ENCODE measurements around the gene SEC23A. TPM values are rescaled to one million over a fixed set of nuclear protein-coding genes. Genes with fewer than 3 reads are reported as not detected.

The SEC23A gene
- total and polyA plus RNA-seq, 2 of the 13 experiments (the other 11 are each of a cell fraction or from before 2014, with no cell fraction given): 403 to 887 TPM

GRCh38 chr14:39102969-39103957 is at the start of gene SEC23A (continued):
- TF ChIP-seq ZNF598 (CRISPR knock-in tag; IDR thresholded peaks at IDR 0.05; ENCODE audit: borderline replicate concordance) (peak; percentile 96), GZF1 (CRISPR knock-in tag; IDR thresholded peaks at IDR 0.05) (peak; percentile 91), ZNF746 (CRISPR knock-in tag; IDR thresholded peaks at IDR 0.05) (peak; percentile 100), HHEX (CRISPR knock-in tag; IDR thresholded peaks at IDR 0.05) (no peak), HNRNPUL1 (IDR thresholded peaks at IDR 0.05; ENCODE audit: low read depth, low read length) (peak; percentile 75; the same call in 1 of the 2 replicates), ATF5 (CRISPR knock-in tag; IDR thresholded peaks at IDR 0.05; ENCODE audit: low read depth) (peak; percentile 98), EED (CRISPR knock-in tag; IDR thresholded peaks at IDR 0.05) (peak; percentile 99), ZFP91 (CRISPR knock-in tag; IDR thresholded peaks at IDR 0.05; ENCODE audit: borderline replicate concordance) (peak; percentile 98), TEAD3 (CRISPR knock-in tag; optimal IDR thresholded peaks at IDR 0.05; ENCODE audit: borderline replicate concordance) (peak; percentile 95), ZNF782 (CRISPR knock-in tag; IDR thresholded peaks at IDR 0.05; ENCODE audit: borderline replicate concordance) (peak; percentile 95), ZC3H13 (CRISPR knock-in tag; IDR thresholded peaks at IDR 0.05) (peak; percentile 99), ZBTB8A (CRISPR knock-in tag; IDR thresholded peaks at IDR 0.05; ENCODE audit: borderline replicate concordance, low read depth) (peak; percentile 79)
- TF ChIP-seq, protein P1, sequence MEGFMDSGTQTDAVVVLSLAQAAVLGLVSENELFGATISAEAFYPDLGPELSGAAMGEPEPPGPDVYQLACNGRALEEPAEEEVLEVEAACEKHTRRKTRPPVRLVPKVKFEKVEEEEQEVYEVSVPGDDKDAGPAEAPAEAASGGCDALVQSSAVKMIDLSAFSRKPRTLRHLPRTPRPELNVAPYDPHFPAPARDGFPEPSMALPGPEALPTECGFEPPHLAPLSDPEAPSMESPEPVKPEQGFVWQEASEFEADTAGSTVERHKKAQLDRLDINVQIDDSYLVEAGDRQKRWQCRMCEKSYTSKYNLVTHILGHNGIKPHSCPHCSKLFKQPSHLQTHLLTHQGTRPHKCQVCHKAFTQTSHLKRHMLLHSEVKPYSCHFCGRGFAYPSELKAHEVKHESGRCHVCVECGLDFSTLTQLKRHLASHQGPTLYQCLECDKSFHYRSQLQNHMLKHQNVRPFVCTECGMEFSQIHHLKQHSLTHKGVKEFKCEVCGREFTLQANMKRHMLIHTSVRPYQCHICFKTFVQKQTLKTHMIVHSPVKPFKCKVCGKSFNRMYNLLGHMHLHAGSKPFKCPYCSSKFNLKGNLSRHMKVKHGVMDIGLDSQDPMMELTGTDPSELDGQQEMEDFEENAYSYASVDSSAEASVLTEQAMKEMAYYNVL (CRISPR knock-in tag; IDR thresholded peaks at IDR 0.05; ENCODE audit: borderline replicate concordance): peak; percentile 97
- TF ChIP-seq, protein P2, sequence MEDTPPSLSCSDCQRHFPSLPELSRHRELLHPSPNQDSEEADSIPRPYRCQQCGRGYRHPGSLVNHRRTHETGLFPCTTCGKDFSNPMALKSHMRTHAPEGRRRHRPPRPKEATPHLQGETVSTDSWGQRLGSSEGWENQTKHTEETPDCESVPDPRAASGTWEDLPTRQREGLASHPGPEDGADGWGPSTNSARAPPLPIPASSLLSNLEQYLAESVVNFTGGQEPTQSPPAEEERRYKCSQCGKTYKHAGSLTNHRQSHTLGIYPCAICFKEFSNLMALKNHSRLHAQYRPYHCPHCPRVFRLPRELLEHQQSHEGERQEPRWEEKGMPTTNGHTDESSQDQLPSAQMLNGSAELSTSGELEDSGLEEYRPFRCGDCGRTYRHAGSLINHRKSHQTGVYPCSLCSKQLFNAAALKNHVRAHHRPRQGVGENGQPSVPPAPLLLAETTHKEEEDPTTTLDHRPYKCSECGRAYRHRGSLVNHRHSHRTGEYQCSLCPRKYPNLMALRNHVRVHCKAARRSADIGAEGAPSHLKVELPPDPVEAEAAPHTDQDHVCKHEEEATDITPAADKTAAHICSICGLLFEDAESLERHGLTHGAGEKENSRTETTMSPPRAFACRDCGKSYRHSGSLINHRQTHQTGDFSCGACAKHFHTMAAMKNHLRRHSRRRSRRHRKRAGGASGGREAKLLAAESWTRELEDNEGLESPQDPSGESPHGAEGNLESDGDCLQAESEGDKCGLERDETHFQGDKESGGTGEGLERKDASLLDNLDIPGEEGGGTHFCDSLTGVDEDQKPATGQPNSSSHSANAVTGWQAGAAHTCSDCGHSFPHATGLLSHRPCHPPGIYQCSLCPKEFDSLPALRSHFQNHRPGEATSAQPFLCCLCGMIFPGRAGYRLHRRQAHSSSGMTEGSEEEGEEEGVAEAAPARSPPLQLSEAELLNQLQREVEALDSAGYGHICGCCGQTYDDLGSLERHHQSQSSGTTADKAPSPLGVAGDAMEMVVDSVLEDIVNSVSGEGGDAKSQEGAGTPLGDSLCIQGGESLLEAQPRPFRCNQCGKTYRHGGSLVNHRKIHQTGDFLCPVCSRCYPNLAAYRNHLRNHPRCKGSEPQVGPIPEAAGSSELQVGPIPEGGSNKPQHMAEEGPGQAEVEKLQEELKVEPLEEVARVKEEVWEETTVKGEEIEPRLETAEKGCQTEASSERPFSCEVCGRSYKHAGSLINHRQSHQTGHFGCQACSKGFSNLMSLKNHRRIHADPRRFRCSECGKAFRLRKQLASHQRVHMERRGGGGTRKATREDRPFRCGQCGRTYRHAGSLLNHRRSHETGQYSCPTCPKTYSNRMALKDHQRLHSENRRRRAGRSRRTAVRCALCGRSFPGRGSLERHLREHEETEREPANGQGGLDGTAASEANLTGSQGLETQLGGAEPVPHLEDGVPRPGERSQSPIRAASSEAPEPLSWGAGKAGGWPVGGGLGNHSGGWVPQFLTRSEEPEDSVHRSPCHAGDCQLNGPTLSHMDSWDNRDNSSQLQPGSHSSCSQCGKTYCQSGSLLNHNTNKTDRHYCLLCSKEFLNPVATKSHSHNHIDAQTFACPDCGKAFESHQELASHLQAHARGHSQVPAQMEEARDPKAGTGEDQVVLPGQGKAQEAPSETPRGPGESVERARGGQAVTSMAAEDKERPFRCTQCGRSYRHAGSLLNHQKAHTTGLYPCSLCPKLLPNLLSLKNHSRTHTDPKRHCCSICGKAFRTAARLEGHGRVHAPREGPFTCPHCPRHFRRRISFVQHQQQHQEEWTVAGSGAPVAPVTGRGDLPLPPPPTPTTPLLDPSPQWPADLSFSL (CRISPR knock-in tag; IDR thresholded peaks at IDR 0.05): no peak
- TF ChIP-seq, protein P3, sequence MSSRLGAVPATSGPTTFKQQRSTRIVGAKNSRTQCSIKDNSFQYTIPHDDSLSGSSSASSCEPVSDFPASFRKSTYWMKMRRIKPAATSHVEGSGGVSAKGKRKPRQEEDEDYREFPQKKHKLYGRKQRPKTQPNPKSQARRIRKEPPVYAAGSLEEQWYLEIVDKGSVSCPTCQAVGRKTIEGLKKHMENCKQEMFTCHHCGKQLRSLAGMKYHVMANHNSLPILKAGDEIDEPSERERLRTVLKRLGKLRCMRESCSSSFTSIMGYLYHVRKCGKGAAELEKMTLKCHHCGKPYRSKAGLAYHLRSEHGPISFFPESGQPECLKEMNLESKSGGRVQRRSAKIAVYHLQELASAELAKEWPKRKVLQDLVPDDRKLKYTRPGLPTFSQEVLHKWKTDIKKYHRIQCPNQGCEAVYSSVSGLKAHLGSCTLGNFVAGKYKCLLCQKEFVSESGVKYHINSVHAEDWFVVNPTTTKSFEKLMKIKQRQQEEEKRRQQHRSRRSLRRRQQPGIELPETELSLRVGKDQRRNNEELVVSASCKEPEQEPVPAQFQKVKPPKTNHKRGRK (CRISPR knock-in tag; IDR thresholded peaks at IDR 0.05): peak; percentile 89
